ENCODE data around the gene KATNAL2.

KATNAL2 gene

DNA sequence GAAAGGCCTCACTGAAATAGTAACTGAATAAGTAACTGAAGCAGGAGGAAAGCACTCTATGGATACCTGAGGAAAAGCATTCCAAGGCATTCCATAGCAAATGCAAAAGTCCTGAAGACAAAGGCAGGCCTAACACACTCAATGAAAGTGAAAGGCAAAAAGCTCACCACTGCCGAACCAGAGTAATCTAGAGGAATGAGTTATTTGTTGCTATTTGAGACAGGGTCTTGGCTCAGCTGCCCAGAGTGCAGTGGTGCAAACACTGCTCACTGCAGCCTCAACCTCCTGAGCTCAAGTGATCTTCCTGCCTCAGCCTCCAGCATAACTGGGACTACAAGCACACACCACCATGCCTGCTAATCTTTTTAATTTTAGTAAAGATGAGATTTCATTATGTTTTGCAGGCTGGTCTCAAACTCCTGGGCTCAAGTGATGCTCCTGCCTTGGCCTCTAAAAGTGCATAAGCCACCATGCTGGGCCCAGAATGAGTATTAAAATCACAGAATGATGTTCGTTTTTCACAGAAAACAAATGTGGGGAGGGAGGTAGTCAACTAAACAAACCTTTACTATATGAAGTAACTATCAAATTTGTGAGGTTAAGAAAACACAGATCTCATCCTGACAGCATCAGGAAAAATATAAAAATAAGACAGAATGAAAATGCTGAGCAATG lies 18.0 kb upstream of the KATNAL2 start:
- Histone ChIP-seq H3K36me3 (ENCODE audit: control insufficient read depth, insufficient read depth, low read length) (no peaks in the 10 kb centered on the region), H3K4me3 (ENCODE audit: low read depth, low read length) (no peak overlapping the region)

GRCh38 chr18:46903406-46903805 lies 14.0 kb upstream of the KATNAL2 start:
- no peak overlapping the region for H3K9ac ChIP-seq (ENCODE audit: low read length)
- peaks cover 11% of the 10 kb centered on the region; the same call in 1 of the 2 replicates for H3K4me1 ChIP-seq (ENCODE audit: control insufficient read depth, insufficient read depth, low read length)
- no peaks in the 10 kb centered on the region for H3K36me3 ChIP-seq (ENCODE audit: control insufficient read depth, insufficient read depth, low read length)

More for the DNA sequence above, 18.0 kb upstream of the KATNAL2 start:
- Histone ChIP-seq H3K9me3 (ENCODE audit: control insufficient read depth, insufficient read depth, low read depth, low read length) (no peaks in the 10 kb centered on the region), H3K27ac (ENCODE audit: low read depth, low read length) (peak overlapping the region; percentile 30; the same call in 1 of the 2 replicates), H3K9ac (ENCODE audit: low read length) (no peak overlapping the region), H3K27me3 (ENCODE audit: control insufficient read depth, insufficient read depth, low read length) (no peaks in the 10 kb centered on the region), H3K4me1 (ENCODE audit: control insufficient read depth, insufficient read depth, low read length) (peaks cover 11% of the 10 kb centered on the region)

DNA sequence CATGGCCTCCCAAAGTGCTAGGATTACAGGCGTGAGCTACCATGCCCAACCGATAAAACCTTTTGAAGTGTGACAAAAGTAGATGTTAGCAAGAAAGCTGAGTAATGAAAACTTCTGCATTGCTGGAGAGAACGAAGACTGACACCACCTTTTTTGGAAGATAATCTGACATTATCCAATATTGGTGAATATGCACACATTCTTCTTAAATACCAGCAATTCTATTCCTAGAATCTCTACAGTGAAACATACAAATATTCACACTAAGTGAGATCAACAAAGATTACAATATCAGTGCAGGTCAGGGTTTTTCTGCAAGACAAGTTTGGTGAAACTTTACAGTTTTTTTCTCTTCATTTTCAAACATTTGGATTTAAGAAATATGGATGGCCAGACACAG lies 7.9 kb upstream of the KATNAL2 start:
- Histone ChIP-seq H3K9me3 (ENCODE audit: control insufficient read depth, insufficient read depth, low read depth, low read length) (no peaks in the 10 kb centered on the region; the same call in 1 of the 2 replicates), H3K4me1 (ENCODE audit: control insufficient read depth, insufficient read depth, low read length) (peaks cover 17% of the 10 kb centered on the region), H3K4me3 (ENCODE audit: low read depth, low read length) (no peak overlapping the region), H3K9ac (ENCODE audit: low read length) (no peak overlapping the region), H3K36me3 (ENCODE audit: control insufficient read depth, insufficient read depth, low read length) (no peaks in the 10 kb centered on the region), H3K27me3 (ENCODE audit: control insufficient read depth, insufficient read depth, low read length) (no peaks in the 10 kb centered on the region), H3K27ac (ENCODE audit: low read depth, low read length) (no peak overlapping the region)

More at GRCh38 chr18:46903406-46903805, 14.0 kb upstream of the KATNAL2 start:
- Histone ChIP-seq H3K27ac (ENCODE audit: low read depth, low read length) (no peak overlapping the region), H3K9me3 (ENCODE audit: control insufficient read depth, insufficient read depth, low read depth, low read length) (no peaks in the 10 kb centered on the region; the same call in 1 of the 2 replicates), H3K4me3 (ENCODE audit: low read depth, low read length) (no peak overlapping the region), H3K27me3 (ENCODE audit: control insufficient read depth, insufficient read depth, low read length) (no peaks in the 10 kb centered on the region)

- Histone ChIP-seq H3K27ac (ENCODE audit: low read depth, low read length) (no peak overlapping the region), H3K4me1 (ENCODE audit: control insufficient read depth, insufficient read depth, low read length) (peaks cover 29% of the 10 kb centered on the region)
These were observed 6.5 kb upstream of the KATNAL2 start for GRCh38 chr18:46910856-46911255.

DNA sequence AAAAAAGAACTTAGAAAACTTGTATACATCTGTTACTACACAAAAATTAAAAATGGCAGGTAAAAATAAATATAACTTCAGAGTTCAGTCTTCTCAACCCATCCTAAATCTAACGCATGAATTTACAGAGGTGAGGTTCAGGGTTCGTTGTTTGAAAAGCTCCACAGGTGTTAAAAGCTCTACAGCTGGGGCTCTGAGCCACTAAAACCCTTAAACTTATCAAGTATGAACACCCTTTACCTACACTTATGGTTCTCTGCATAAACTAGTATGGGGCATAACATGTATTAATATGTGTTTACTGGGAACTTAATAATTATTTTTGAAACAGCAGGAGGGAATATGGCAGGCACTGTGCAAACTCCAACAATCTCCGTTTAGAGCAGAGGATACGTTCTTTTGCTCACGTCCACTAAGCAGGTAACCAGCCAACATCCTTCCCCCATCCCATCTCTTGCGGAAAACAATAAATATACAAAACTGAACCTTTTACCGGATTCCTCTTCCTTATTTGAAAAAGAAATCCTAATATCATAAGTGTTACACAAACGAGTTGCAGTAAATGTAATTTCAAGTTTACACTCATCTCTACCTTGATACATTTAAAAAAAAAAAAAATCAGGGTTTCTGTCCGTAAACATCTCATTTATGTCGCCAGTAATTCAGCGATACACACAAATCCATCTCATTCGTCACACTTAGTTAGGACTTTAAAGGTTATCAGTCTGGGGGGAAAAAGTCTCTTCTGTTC lies 1.4 kb upstream of the KATNAL2 start:
- H3K27ac ChIP-seq (ENCODE audit: low read depth, low read length): no peak overlapping the region
- peaks cover 31% of the 10 kb centered on the region for H3K4me1 ChIP-seq (ENCODE audit: control insufficient read depth, insufficient read depth, low read length)
- peak overlapping the region; percentile 99 for H3K4me3 ChIP-seq (ENCODE audit: low read depth, low read length)
- no peaks in the 10 kb centered on the region for H3K36me3 ChIP-seq (ENCODE audit: control insufficient read depth, insufficient read depth, low read length)
- H3K27me3 ChIP-seq (ENCODE audit: control insufficient read depth, insufficient read depth, low read length): no peaks in the 10 kb centered on the region
- H3K9me3 ChIP-seq (ENCODE audit: control insufficient read depth, insufficient read depth, low read depth, low read length): no peaks in the 10 kb centered on the region
- H3K9ac ChIP-seq (ENCODE audit: low read length): peak overlapping the region; percentile 97

More at GRCh38 chr18:46910856-46911255, 6.5 kb upstream of the KATNAL2 start:
- H3K36me3 ChIP-seq (ENCODE audit: control insufficient read depth, insufficient read depth, low read length): no peaks in the 10 kb centered on the region
- H3K27me3 ChIP-seq (ENCODE audit: control insufficient read depth, insufficient read depth, low read length): no peaks in the 10 kb centered on the region
- H3K9ac ChIP-seq (ENCODE audit: low read length): no peak overlapping the region
- H3K4me3 ChIP-seq (ENCODE audit: low read depth, low read length): no peak overlapping the region
- no peaks in the 10 kb centered on the region; the same call in 1 of the 2 replicates for H3K9me3 ChIP-seq (ENCODE audit: control insufficient read depth, insufficient read depth, low read depth, low read length)

GRCh38 chr18:46916551-46917107 lies 773 bp upstream of the KATNAL2 start:
- Histone ChIP-seq H3K27ac (ENCODE audit: low read depth, low read length) (peak overlapping the region; percentile 31; the same call in 1 of the 2 replicates), H3K27me3 (ENCODE audit: control insufficient read depth, insufficient read depth, low read length) (no peaks in the 10 kb centered on the region), H3K36me3 (ENCODE audit: control insufficient read depth, insufficient read depth, low read length) (no peaks in the 10 kb centered on the region), H3K9ac (ENCODE audit: low read length) (peak overlapping the region; percentile 97), H3K9me3 (ENCODE audit: control insufficient read depth, insufficient read depth, low read depth, low read length) (no peaks in the 10 kb centered on the region), H3K4me1 (ENCODE audit: control insufficient read depth, insufficient read depth, low read length) (peaks cover 31% of the 10 kb centered on the region), H3K4me3 (ENCODE audit: low read depth, low read length) (peak overlapping the region; percentile 99)

GRCh38 chr18:46917803-46918600 lies 600 bp downstream of the KATNAL2 start:
- peak overlapping the region; percentile 97 for H3K9ac ChIP-seq (ENCODE audit: low read length)
- H3K27ac ChIP-seq (ENCODE audit: low read depth, low read length): peak overlapping the region; percentile 95
- H3K9me3 ChIP-seq (ENCODE audit: control insufficient read depth, insufficient read depth, low read depth, low read length): no peaks in the 10 kb centered on the region
- peaks cover 29% of the 10 kb centered on the region for H3K4me1 ChIP-seq (ENCODE audit: control insufficient read depth, insufficient read depth, low read length)
- H3K27me3 ChIP-seq (ENCODE audit: control insufficient read depth, insufficient read depth, low read length): no peaks in the 10 kb centered on the region
- no peaks in the 10 kb centered on the region for H3K36me3 ChIP-seq (ENCODE audit: control insufficient read depth, insufficient read depth, low read length)
- H3K4me3 ChIP-seq (ENCODE audit: low read depth, low read length): peak overlapping the region; percentile 99

- Histone ChIP-seq H3K27me3 (ENCODE audit: control insufficient read depth, insufficient read depth, low read length) (no peaks in the 10 kb centered on the region), H3K36me3 (ENCODE audit: control insufficient read depth, insufficient read depth, low read length) (no peaks in the 10 kb centered on the region), H3K9ac (ENCODE audit: low read length) (no peak overlapping the region), H3K4me1 (ENCODE audit: control insufficient read depth, insufficient read depth, low read length) (peaks cover 9% of the 10 kb centered on the region), H3K4me3 (ENCODE audit: low read depth, low read length) (no peak overlapping the region), H3K27ac (ENCODE audit: low read depth, low read length) (no peak overlapping the region), H3K9me3 (ENCODE audit: control insufficient read depth, insufficient read depth, low read depth, low read length) (no peaks in the 10 kb centered on the region)
These were observed 2.7 kb downstream of the KATNAL2 start for GRCh38 chr18:46920067-46920466.

- Histone ChIP-seq H3K4me1 (ENCODE audit: control insufficient read depth, insufficient read depth, low read length) (0 out of 2 replicates have a peak, but pooled peaks cover 3% of the 10 kb centered on the region), H3K27ac (ENCODE audit: low read depth, low read length) (no peak overlapping the region), H3K27me3 (ENCODE audit: control insufficient read depth, insufficient read depth, low read length) (no peaks in the 10 kb centered on the region), H3K36me3 (ENCODE audit: control insufficient read depth, insufficient read depth, low read length) (no peaks in the 10 kb centered on the region), H3K4me3 (ENCODE audit: low read depth, low read length) (no peak overlapping the region), H3K9me3 (ENCODE audit: control insufficient read depth, insufficient read depth, low read depth, low read length) (no peaks in the 10 kb centered on the region), H3K9ac (ENCODE audit: low read length) (no peak overlapping the region)
These were observed 3.3 kb downstream of the KATNAL2 start for GRCh38 chr18:46920653-46921052.

DNA sequence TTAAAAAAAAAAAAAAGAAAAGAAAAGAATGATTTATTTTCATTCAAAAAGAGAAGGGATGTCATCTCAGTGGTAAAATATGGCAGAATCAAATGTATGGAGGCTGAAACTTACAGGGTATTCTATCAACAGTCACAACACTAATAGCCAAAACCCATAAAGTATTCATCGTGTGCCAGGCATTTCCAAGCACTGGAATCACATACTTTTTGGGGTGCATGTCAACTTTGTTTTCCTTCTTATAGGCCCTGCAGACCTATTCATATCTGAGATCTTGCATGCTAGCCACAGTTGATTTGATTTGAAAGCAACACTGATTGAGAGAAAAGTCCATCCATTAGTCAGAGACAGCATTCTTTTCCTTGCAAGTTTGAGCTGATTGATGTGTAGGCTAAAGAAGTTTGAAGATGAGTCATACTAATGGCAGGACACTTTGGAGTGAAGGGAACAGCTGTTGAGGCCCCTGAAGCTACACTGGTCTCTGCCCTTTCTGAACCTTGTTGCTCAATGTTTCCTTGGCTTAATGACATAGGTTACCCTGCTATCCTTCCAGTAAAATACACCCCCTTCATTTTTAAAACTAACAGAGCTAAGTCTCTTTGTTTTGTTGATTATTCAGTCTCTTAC lies 22.0 kb downstream of the KATNAL2 start:
- H3K4me1 ChIP-seq (ENCODE audit: control insufficient read depth, insufficient read depth, low read length): peaks cover 10% of the 10 kb centered on the region
- H3K9ac ChIP-seq (ENCODE audit: low read length): no peak overlapping the region
- no peaks in the 10 kb centered on the region for H3K9me3 ChIP-seq (ENCODE audit: control insufficient read depth, insufficient read depth, low read depth, low read length)
- no peaks in the 10 kb centered on the region for H3K36me3 ChIP-seq (ENCODE audit: control insufficient read depth, insufficient read depth, low read length)
- no peak overlapping the region for H3K27ac ChIP-seq (ENCODE audit: low read depth, low read length)
- no peaks in the 10 kb centered on the region for H3K27me3 ChIP-seq (ENCODE audit: control insufficient read depth, insufficient read depth, low read length)
- H3K4me3 ChIP-seq (ENCODE audit: low read depth, low read length): no peak overlapping the region

All from HUES6 (cell line).